OCI-LY1 (cell line): Measurements from ENCODE around the gene SCAMP3.

Experiments
- H2AFZ ChIP-seq: fragments of 200-600 bp; sonication (generic), shearing (Covaris generic); 2 replicates; pipeline ENCODE4 v1.6.0; 2014; ENCODE audit warnings: antibody characterized with exemption, mild to moderate bottlenecking, low read length
- H3F3A ChIP-seq: fragments of 200-600 bp; sonication (generic), shearing (Covaris generic); 2 replicates; pipeline ENCODE4 v1.6.0; 2014; ENCODE audit warnings: mild to moderate bottlenecking, antibody characterized with exemption, low read length, moderate library complexity; ENCODE audit not compliant: insufficient read depth
- H3K27ac ChIP-seq: fragments of 200-600 bp; sonication (generic); 2 replicates; pipeline ENCODE4 v1.5.1; 2014; ENCODE audit warnings: low read length, mixed run types, mild to moderate bottlenecking, low read depth; ENCODE audit not compliant: poor library complexity, severe bottlenecking
- H3K27me3 ChIP-seq: fragments of 200-600 bp; sonication (generic); 2 replicates; pipeline ENCODE4 v1.6.0; 2014; ENCODE audit warnings: antibody characterized with exemption, mild to moderate bottlenecking, low read length, moderate library complexity; ENCODE audit not compliant: insufficient read depth
- H3K36me3 ChIP-seq: fragments of 200-600 bp; sonication (generic); 2 replicates; pipeline ENCODE4 v1.6.1; 2014; ENCODE audit warnings: mild to moderate bottlenecking, antibody characterized with exemption, low read length, moderate library complexity, mixed read lengths; ENCODE audit not compliant: insufficient read depth
- H3K4me1 ChIP-seq: fragments of 200-600 bp; sonication (generic); 2 replicates; pipeline ENCODE4 v1.5.1; 2014; ENCODE audit warnings: mild to moderate bottlenecking, low read length, moderate library complexity; ENCODE audit not compliant: insufficient read depth, severe bottlenecking
- H3K4me2 ChIP-seq: fragments of 200-600 bp; sonication (generic), shearing (Covaris generic); 2 replicates; pipeline ENCODE4 v1.6.1; 2014; ENCODE audit warnings: low read length
- H3K4me3 ChIP-seq: fragments of 200-600 bp; sonication (generic); 2 replicates; pipeline ENCODE4 v1.5.1; 2014; ENCODE audit warnings: low read length, low read depth, mild to moderate bottlenecking, mixed read lengths; ENCODE audit not compliant: poor library complexity, severe bottlenecking
- H3K79me2 ChIP-seq: fragments of 200-600 bp; shearing (Covaris generic); 2 replicates; pipeline ENCODE4 v1.6.1; 2016; ENCODE audit warnings: mixed run types, low read length, mixed read lengths; ENCODE audit not compliant: insufficient read depth
- H3K9ac ChIP-seq: fragments of 200-600 bp; sonication (generic), shearing (Covaris generic); 2 replicates; pipeline ENCODE4 v1.6.1; 2014; ENCODE audit warnings: mild to moderate bottlenecking, low read length, mixed read lengths
- H3K9me2 ChIP-seq: fragments of 200-600 bp; sonication (generic), shearing (Covaris generic); 2 replicates; pipeline ENCODE4 v1.6.1; 2014; ENCODE audit warnings: low read depth, mild to moderate bottlenecking, low read length, mixed read lengths
- H3K9me3 ChIP-seq: fragments of 200-600 bp; shearing (Covaris generic); 2 replicates; pipeline ENCODE4 v1.6.1; 2014; ENCODE audit warnings: low read length, mixed read lengths
- H4K20me1 ChIP-seq: fragments of 200-600 bp; sonication (generic), shearing (Covaris generic); 2 replicates; pipeline ENCODE4 v1.6.0; 2016; ENCODE audit warnings: mild to moderate bottlenecking, low read length; ENCODE audit not compliant: insufficient read depth
- CTCF ChIP-seq: fragments of 200-600 bp; sonication (generic), shearing (Covaris generic); IDR thresholded peaks from 2 replicates; pipeline ENCODE4 v1.5.1; 2017; ENCODE audit warnings: mild to moderate bottlenecking, antibody characterized with exemption, low read length, moderate library complexity, mixed read lengths
- EZH2 ChIP-seq: fragments of 200-600 bp; sonication (generic), shearing (Covaris generic); IDR thresholded peaks from 2 replicates; pipeline ENCODE4 v1.8.0; 2017; ENCODE audit warnings: borderline replicate concordance, mixed run types, mild to moderate bottlenecking, antibody characterized with exemption, low read length, moderate library complexity, mixed read lengths

SCAMP3 gene

GRCh38 chr1:155207806-155208540, 54.2 kb downstream of the SCAMP3 start, which contains the start of gene THBS3:
TSS of gene THBS3 (minus strand) at chr1:155207897. CDS start at chr1:155207876, 21 bp downstream.
- Histone ChIP-seq H3K27me3 (no peaks in the 10 kb centered on the region), H3K9me3 (no peaks in the 10 kb centered on the region), H3K36me3 (no peaks in the 10 kb centered on the region), H3K79me2 (no peaks in the 10 kb centered on the region), H2AFZ (no peak within 1 kb of the TSS), H4K20me1 (no peaks in the 10 kb centered on the region), H3K9ac (peak within 1 kb of the TSS; percentile 81), H3K27ac (peak within 1 kb of the TSS; percentile 58), H3K9me2 (no peaks in the 10 kb centered on the region), H3K4me3 (peak within 1 kb of the TSS; percentile 94), H3K4me1 (peaks cover 31% of the 10 kb centered on the region), H3K4me2 (peak within 1 kb of the TSS; percentile 95), H3F3A (peaks cover 4% of the 10 kb centered on the region; the same call in 1 of the 2 replicates)
- TF ChIP-seq EZH2 (no peak), CTCF (no peak)

DNA sequence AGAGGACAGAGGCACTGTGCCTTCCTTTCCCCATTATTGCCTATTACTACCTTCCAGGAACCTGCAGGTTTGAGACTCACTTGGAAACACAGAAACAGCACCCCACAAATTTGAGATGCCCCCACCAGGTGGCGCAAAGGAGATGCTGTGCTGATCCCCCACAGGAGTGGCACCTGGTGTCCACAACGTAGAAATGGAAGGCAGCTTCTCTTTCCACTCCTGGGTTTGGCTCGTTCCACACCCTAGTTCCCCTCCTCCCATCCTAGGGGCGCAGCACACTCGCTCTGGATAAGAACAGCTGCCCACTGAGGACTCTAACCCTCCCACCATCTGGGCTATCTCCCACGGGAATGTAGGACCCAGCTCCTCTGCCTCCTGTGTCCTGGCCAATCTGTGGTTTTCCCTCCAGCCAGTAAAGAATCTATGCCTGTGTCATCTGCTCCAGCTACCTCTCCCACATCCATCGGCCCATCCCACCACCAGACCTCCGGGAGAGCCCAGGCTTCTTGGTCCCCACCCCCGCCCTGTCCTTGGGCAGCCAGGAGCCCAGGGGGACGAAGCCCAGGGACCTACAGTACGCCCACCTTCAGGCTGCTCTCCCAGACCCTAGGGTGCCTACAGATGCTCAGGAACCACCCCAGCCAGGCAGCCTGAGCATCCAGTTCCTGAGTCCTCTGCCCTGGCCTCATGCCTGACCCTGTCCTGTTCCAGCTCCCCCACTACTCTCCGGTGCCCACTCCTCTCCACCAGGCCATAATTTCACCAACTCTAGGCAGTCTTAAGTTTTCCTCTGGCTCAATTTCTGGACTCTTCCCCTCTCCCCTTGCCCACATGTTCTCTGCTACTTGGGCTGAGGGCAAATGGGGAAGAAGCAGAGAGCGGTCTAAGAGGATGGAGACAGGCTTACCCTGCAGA, 55.0 kb downstream of the SCAMP3 start:
- no peaks in the 10 kb centered on the region for H3K36me3 ChIP-seq
- H3K4me2 ChIP-seq, result peak overlapping the region; percentile 95; the same call in 1 of the 2 replicates
- no peaks in the 10 kb centered on the region for H3K27me3 ChIP-seq
- peaks cover 31% of the 10 kb centered on the region for H3K4me1 ChIP-seq
- no peaks in the 10 kb centered on the region for H3K9me2 ChIP-seq
- H2AFZ ChIP-seq, result no peak overlapping the region
- H3K27ac ChIP-seq, result peak overlapping the region; percentile 24
- TF ChIP-seq CTCF, result peak; percentile 86
- TF ChIP-seq EZH2, result no peak
- no peak overlapping the region for H3K4me3 ChIP-seq
- H3F3A ChIP-seq, result peaks cover 4% of the 10 kb centered on the region; the same call in 1 of the 2 replicates
- no peaks in the 10 kb centered on the region for H3K9me3 ChIP-seq
- no peaks in the 10 kb centered on the region for H4K20me1 ChIP-seq
- H3K9ac ChIP-seq, result peak overlapping the region; percentile 27; the same call in 1 of the 2 replicates
- H3K79me2 ChIP-seq, result no peaks in the 10 kb centered on the region
